HepG2 (cell line): ENCODE results near the gene CNPY4. TPM values are rescaled to one million over a fixed set of nuclear protein-coding genes. Genes with fewer than 3 reads are reported as not detected.

Source experiments
- ATF7-NPFF ChIP-seq: sonication (generic); formaldehyde crosslinking; IDR thresholded peaks from 2 replicates; pipeline ENCODE4 v1.8.1; 2023; ENCODE audit warnings: mild to moderate bottlenecking, low read depth, missing genetic modification reagents, moderate library complexity
- ATM ChIP-seq: fragments of 450-650 bp; IDR thresholded peaks from 2 replicates; pipeline ENCODE4 v1.7.1; 2017; ENCODE audit warnings: mild to moderate bottlenecking, borderline replicate concordance
- CBX1 ChIP-seq: IDR thresholded peaks from one replicate; pipeline ENCODE4 v1.6.1; 2016; ENCODE audit warnings: antibody characterized with exemption, low read depth
- ESRRA ChIP-seq: sonication (generic); formaldehyde crosslinking; IDR thresholded peaks from 2 replicates; pipeline ENCODE4 v1.5.1; 2020; ENCODE audit warnings: mild to moderate bottlenecking, low read depth, missing genetic modification reagents
- GATAD2A ChIP-seq: IDR thresholded peaks from 2 replicates; pipeline ENCODE4 v1.6.1; 2016
- MBD4 ChIP-seq: IDR thresholded peaks from 2 replicates; pipeline ENCODE4 v1.6.1; 2012; ENCODE audit warnings: low read length, inconsistent platforms, borderline replicate concordance
- PRPF4 ChIP-seq: fragments of 200-400 bp; formaldehyde crosslinking; IDR thresholded peaks from 2 replicates; pipeline ENCODE4 v1.6.1; 2016; ENCODE audit warnings: low read length, low read depth; ENCODE audit not compliant: poor library complexity, severe bottlenecking
- TAF15 ChIP-seq: fragments of 200-400 bp; formaldehyde crosslinking; IDR thresholded peaks from one replicate; pipeline ENCODE4 v1.6.1; 2018; ENCODE audit warnings: mild to moderate bottlenecking, low read depth, low read length; ENCODE audit not compliant: poor library complexity, severe bottlenecking
- TBP ChIP-seq: sonication (generic); formaldehyde crosslinking; IDR thresholded peaks from 2 replicates; pipeline ENCODE4 v1.5.0; 2020; ENCODE audit warnings: missing genetic modification reagents
- TCF7L2 ChIP-seq: IDR thresholded peaks from 2 replicates; pipeline ENCODE4 v1.6.1; 2011; ENCODE audit warnings: mild to moderate bottlenecking, low read depth, low read length, moderate library complexity
- ZFP82 ChIP-seq: sonication (generic); formaldehyde crosslinking; IDR thresholded peaks from 2 replicates; pipeline ENCODE4 v1.5.1; 2020; ENCODE audit warnings: mild to moderate bottlenecking, missing genetic modification reagents, borderline replicate concordance
- ZNF142 ChIP-seq: sonication (generic); formaldehyde crosslinking; IDR thresholded peaks from 2 replicates; pipeline ENCODE4 v1.4.0; 2020; ENCODE audit warnings: missing genetic modification reagents
- ZNF24 ChIP-seq: fragments of 450-650 bp; IDR thresholded peaks from 2 replicates; pipeline ENCODE4 v1.6.1; 2017; ENCODE audit warnings: antibody characterized with exemption, mild to moderate bottlenecking
- ZNF484 ChIP-seq: sonication (generic); formaldehyde crosslinking; IDR thresholded peaks from 2 replicates; pipeline ENCODE4 v1.5.1; 2020; ENCODE audit warnings: mild to moderate bottlenecking, low read depth, missing genetic modification reagents, borderline replicate concordance
- ZNF577 ChIP-seq: sonication (generic); formaldehyde crosslinking; IDR thresholded peaks from 2 replicates; pipeline ENCODE4 v1.4.0; 2020; ENCODE audit warnings: mild to moderate bottlenecking, low read depth, missing genetic modification reagents, borderline replicate concordance
- ZNF598 ChIP-seq: sonication (generic); formaldehyde crosslinking; IDR thresholded peaks from 2 replicates; pipeline ENCODE4 v1.5.1; 2020; ENCODE audit warnings: mild to moderate bottlenecking, missing genetic modification reagents, borderline replicate concordance
- ZNF816 ChIP-seq: sonication (generic); formaldehyde crosslinking; IDR thresholded peaks from 2 replicates; pipeline ENCODE4 v1.8.0; 2022; ENCODE audit warnings: missing genetic modification reagents, mild to moderate bottlenecking, borderline replicate concordance
- polyA plus RNA-seq, 8 experiments: library from polyadenylated mRNA; depleted of rRNA in 3 of 8; stranded (reverse) in 7 of 8; unstranded in 1 of 8; fragments of >200 nt; fragmentation: Illumina TruSeq in 4 of 8; extraction: Trizol in 4 of 8; gene quantifications; 2 replicates each; pipeline versions ENCODE4 v1.2.1 to v1.2.3, GENCODE V29; 2011 to 2016; ENCODE audit warnings: low read depth in 4 of 8, missing spikeins in 1 of 8, mixed read lengths in 1 of 8; ENCODE audit not compliant: insufficient read depth in 1 of 8
- total RNA-seq, 5 experiments: library from RNA; depleted of rRNA; stranded (reverse); fragments of >200 nt; fragmentation: Illumina TruSeq; extraction: Trizol; gene quantifications; 2 replicates each; pipeline ENCODE4 v1.2.3, GENCODE V29; 2016; ENCODE audit warnings: low read depth in 1 of 5
- TF ChIP-seq, protein P1 (sequence below): IDR thresholded peaks from 2 replicates; pipeline ENCODE4 v1.6.1; 2016
- TF ChIP-seq, protein P2 (sequence below): sonication (generic); formaldehyde crosslinking; IDR thresholded peaks from 2 replicates; pipeline ENCODE4 v1.8.0; 2022; ENCODE audit warnings: mild to moderate bottlenecking, missing genetic modification reagents, moderate library complexity
- TF ChIP-seq, protein P3 (sequence below): sonication (generic); formaldehyde crosslinking; IDR thresholded peaks from 2 replicates; pipeline ENCODE4 v1.4.0; 2020; ENCODE audit warnings: missing genetic modification reagents, borderline replicate concordance

The CNPY4 gene
- total and polyA plus RNA-seq, 2 of the 13 experiments (the other 11 are each of a cell fraction or from before 2014, with no cell fraction given): 6.2 to 12.7 TPM

DNA sequence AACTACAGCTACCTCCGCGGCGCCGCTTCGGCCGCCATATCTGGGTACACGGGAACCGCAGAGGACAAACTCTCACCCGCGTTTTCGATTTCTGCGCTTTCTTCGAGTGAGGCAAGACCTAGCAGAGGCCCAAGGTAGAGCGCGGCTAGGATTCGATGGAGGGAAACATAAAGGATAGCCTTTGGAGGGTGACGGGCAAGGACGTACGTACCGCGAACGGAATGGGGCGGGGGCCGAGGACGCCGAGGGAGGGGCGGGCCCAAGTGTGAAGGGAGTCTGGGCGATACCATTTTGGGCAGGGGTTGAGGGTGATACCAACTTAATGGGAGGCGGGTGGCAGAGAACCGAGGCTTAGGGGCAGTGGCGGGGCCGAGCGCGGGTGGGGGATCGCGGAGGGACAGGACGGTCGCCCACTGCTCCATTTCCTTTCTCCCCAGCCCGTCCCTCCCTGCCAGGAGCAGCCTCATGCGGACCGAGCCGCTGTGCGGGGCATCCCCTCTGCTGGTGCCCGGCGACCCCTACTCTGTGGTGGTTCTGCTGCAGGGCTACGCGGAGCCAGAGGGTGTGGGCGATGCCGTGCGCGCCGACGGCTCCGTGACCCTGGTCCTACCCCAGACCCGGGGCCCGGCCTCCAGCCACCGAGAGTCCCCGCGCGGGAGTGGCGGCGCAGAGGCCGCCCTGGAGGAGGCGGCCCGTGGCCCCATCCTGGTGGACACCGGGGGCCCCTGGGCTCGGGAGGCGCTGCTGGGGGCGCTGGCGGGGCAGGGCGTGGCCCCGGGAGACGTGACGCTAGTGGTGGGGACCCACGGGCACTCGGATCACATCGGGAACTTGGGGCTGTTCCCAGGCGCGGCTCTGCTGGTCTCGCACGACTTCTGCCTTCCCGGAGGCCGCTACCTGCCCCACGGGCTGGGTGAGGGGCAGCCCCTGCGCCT lies 7.8 kb downstream of the CNPY4 start, which contains the start of gene MBLAC1 (continued):
- TF ChIP-seq, protein P1, sequence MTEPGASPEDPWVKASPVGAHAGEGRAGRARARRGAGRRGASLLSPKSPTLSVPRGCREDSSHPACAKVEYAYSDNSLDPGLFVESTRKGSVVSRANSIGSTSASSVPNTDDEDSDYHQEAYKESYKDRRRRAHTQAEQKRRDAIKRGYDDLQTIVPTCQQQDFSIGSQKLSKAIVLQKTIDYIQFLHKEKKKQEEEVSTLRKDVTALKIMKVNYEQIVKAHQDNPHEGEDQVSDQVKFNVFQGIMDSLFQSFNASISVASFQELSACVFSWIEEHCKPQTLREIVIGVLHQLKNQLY (CRISPR knock-in tag): no peak
- TF ChIP-seq ZNF598 (CRISPR knock-in tag) (no peak), ESRRA (no peak), ZNF484 (CRISPR knock-in tag) (no peak), TAF15 (peak; percentile 83), ATM (no peak), ZNF24 (no peak), ZNF577 (CRISPR knock-in tag) (no peak), ZFP82 (peak; percentile 85; the same call in 1 of the 2 replicates), GATAD2A (CRISPR knock-in tag) (no peak; the same call in 1 of the 2 replicates), TBP (peak; percentile 42; the same call in 1 of the 2 replicates), MBD4 (no peak), ATF7-NPFF (CRISPR knock-in tag) (0 out of 2 replicates have a peak, but pooled peaks have one; percentile 46), CBX1 (no peak), ZNF816 (CRISPR knock-in tag) (peak; percentile 97; the same call in 1 of the 2 replicates), ZNF142 (CRISPR knock-in tag) (no peak), TCF7L2 (no peak), PRPF4 (no peak)
- TF ChIP-seq, protein P2, sequence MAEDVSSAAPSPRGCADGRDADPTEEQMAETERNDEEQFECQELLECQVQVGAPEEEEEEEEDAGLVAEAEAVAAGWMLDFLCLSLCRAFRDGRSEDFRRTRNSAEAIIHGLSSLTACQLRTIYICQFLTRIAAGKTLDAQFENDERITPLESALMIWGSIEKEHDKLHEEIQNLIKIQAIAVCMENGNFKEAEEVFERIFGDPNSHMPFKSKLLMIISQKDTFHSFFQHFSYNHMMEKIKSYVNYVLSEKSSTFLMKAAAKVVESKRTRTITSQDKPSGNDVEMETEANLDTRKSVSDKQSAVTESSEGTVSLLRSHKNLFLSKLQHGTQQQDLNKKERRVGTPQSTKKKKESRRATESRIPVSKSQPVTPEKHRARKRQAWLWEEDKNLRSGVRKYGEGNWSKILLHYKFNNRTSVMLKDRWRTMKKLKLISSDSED (CRISPR knock-in tag): peak; percentile 80; the same call in 1 of the 2 replicates
- TF ChIP-seq, protein P3, sequence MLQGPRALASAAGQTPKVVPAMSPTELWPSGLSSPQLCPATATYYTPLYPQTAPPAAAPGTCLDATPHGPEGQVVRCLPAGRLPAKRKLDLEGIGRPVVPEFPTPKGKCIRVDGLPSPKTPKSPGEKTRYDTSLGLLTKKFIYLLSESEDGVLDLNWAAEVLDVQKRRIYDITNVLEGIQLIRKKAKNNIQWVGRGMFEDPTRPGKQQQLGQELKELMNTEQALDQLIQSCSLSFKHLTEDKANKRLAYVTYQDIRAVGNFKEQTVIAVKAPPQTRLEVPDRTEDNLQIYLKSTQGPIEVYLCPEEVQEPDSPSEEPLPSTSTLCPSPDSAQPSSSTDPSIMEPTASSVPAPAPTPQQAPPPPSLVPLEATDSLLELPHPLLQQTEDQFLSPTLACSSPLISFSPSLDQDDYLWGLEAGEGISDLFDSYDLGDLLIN: 0 out of 2 replicates have a peak, but pooled peaks have one; percentile 48
